Central memory CD8-positive, alpha-beta T cell (primary cell): ENCODE results near the gene PP2D1.
"Not testable (repeated sequence)": the region's sequence is repeated elsewhere in the genome, so short reads cannot be mapped to it uniquely, and the experiment has no call there.

Experiments
- ATAC-seq: fragments of 150-1000 bp; cut with Tn5 transposase; replicated peaks from 2 replicates; pipeline ENCODE4 v1.10.0; 2022; ENCODE audit warnings: mild to moderate bottlenecking, moderate FRiP score, moderate number of reproducible peaks; ENCODE audit not compliant: poor library complexity, severe bottlenecking; ENCODE audit errors: extremely low read depth
- DNase-seq, 2 donors: peaks; one replicate each; pipeline ENCODE4 v3.0.0; 2021; ENCODE audit warnings: low spot score in 2 of 2
- H3K27ac Mint-ChIP-seq: one replicate; pipeline ENCODE4 v1.8.0; 2022; ENCODE audit warnings: low read depth, mild to moderate bottlenecking, moderate library complexity, mixed read lengths
- H3K27me3 Mint-ChIP-seq: one replicate; pipeline ENCODE4 v1.8.0; 2022; ENCODE audit warnings: mixed read lengths
- H3K36me3 Mint-ChIP-seq: one replicate; pipeline ENCODE4 v1.8.0; 2022; ENCODE audit warnings: mild to moderate bottlenecking, moderate library complexity, mixed read lengths; ENCODE audit not compliant: insufficient read depth
- H3K4me1 Mint-ChIP-seq: one replicate; pipeline ENCODE4 v1.8.0; 2022; ENCODE audit warnings: mixed read lengths
- H3K4me3 Mint-ChIP-seq: one replicate; pipeline ENCODE4 v1.8.0; 2022; ENCODE audit warnings: mild to moderate bottlenecking, moderate library complexity, mixed read lengths
- H3K9me3 Mint-ChIP-seq: one replicate; pipeline ENCODE4 v1.8.0; 2022; ENCODE audit warnings: mixed read lengths

Gene PP2D1

DNA sequence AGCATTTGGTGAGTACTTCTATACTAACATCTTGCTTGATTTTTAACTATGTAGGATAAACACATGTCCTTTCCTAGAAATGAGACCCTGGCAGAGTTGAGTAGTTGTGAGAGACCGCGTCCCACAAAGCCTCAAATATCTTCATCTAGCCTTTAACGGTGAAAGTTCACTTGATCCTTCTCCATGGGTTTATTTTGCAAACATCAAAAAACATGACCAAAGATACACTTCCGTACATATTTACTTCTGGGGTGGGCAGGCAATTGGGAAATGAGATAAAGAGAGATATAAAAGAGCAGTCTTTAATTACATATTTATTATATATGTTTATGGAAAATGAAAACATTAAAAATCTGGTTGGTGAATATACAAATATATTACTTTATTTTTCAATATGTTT, 23.0 kb upstream of the PP2D1 start:
- Mint-ChIP-seq H3K27me3 (no peaks in the 10 kb centered on the region), H3K27ac (no peak overlapping the region), H3K9me3 (no peaks in the 10 kb centered on the region), H3K36me3 (peaks cover 5% of the 10 kb centered on the region), H3K4me3 (no peak overlapping the region), H3K4me1 (peaks cover 6% of the 10 kb centered on the region)
- ATAC-seq (no peak), DNase-seq (no peak)

GRCh38 chr3:20031939-20032338, 19.9 kb upstream of the PP2D1 start:
- not testable (repeated sequence) for H3K9me3 Mint-ChIP-seq, H3K27me3 Mint-ChIP-seq, H3K27ac Mint-ChIP-seq, H3K4me3 Mint-ChIP-seq, H3K4me1 Mint-ChIP-seq, ATAC-seq, DNase-seq, H3K36me3 Mint-ChIP-seq

- no peaks in the 10 kb centered on the region for H3K27me3 Mint-ChIP-seq
- ATAC-seq (no peak), DNase-seq (no peak)
- peaks cover 5% of the 10 kb centered on the region for H3K4me1 Mint-ChIP-seq
- H3K27ac Mint-ChIP-seq, result no peak overlapping the region
- H3K9me3 Mint-ChIP-seq, result no peaks in the 10 kb centered on the region
- H3K4me3 Mint-ChIP-seq, result no peak overlapping the region
- H3K36me3 Mint-ChIP-seq, result no peaks in the 10 kb centered on the region
Observed at GRCh38 chr3:20028905-20029331, 16.9 kb upstream of the PP2D1 start.

DNA sequence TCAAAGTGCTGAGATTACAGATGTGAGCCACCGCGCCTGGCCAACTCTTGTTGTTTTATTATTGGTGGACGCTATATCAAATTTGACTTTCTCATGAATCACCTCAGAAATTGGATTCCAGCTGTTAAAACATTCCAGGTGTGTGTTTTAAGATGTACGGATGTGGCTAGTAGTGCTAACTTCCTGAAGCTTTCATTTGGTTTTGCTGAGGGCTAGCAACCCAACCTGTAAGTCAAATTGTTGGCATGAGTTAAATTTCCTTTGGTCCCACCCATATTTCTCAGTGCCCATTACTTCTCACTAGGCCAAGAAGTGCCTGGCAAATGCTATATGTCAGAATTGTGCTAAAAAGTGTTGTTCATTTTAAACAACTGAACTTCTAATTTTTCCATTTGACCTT, 15.1 kb upstream of the PP2D1 start:
- Mint-ChIP-seq H3K4me1 (peaks cover 8% of the 10 kb centered on the region), H3K4me3 (no peak overlapping the region), H3K27me3 (no peaks in the 10 kb centered on the region), H3K36me3 (no peaks in the 10 kb centered on the region), H3K27ac (no peak overlapping the region), H3K9me3 (no peaks in the 10 kb centered on the region)
- ATAC-seq (no peak), DNase-seq (no peak)

DNA sequence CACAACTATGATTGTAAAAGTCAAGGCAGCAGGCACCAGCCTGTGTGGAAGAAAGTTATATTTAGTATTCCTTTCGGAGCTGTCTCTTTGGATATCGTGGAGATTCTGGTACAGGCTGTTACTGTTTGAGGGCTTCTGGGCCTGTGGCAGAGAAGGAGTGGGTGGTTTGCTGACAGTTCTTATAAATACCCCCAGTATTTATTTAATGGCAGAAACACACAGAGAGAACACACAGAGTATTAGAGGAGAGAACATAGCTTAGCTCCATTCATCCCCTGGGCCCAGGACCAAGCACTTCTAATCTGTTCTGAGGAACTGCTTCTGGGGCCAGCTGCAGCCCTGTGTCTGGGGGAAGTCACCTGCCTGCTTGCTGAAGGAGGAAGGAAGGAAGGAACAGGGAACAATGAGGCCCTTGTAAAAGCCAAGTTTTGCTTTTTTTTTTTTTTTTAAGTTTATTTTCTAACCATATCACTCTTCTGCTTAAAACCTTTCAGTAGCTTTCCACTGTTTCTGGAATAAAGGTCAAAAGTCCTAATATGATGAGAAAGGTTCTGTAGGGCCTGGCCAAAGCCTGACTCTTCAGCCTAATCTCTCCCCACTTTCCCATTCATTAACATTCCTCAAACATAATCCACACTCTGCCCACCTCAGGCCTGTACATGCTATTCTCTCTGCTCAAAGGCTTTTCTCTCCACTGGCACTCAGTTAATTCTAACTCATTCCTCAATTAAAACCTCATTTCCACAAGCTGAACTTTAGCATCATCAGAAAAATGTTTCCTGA, 11.8 kb upstream of the PP2D1 start:
- DNase-seq, result no peak
- no peak overlapping the region for H3K27ac Mint-ChIP-seq

DNA sequence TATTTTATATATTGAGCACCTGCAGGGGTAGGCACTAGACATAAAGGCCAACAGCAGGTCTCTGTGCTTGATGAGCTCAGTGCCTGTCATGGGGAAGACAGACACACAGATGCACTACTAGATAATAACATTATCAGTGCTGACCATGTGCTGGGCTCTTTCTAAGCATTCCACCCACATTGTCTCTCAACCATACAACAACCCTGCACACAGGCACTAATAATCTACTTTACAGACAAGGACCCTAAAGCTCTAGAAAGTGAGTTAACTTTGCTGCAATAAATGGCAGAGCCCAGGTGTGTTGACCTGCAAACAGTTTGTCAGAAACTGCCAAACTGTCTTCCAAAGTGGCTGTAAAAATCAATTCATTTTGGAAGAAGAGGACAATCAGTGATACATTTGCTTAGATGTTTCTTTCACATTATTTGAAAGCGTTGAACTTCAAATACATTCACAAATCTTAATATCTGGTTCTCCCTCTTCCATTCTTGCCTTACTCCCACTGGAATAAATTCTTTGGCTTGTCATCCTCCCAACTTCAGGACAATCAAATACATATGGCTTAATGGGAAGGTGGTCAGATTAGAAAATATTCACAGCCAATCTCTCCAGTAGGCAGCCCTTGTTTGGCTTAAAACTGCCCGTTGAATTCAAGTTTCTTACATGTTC, 11.0 kb upstream of the PP2D1 start:
- H3K27ac Mint-ChIP-seq, result no peak overlapping the region
- DNase-seq (no peak), ATAC-seq (no peak)
- no peaks in the 10 kb centered on the region for H3K27me3 Mint-ChIP-seq
- H3K36me3 Mint-ChIP-seq, result no peaks in the 10 kb centered on the region
- H3K4me1 Mint-ChIP-seq, result peaks cover 8% of the 10 kb centered on the region
- no peak overlapping the region for H3K4me3 Mint-ChIP-seq
- no peaks in the 10 kb centered on the region for H3K9me3 Mint-ChIP-seq

More for the DNA sequence above, 11.8 kb upstream of the PP2D1 start:
- Mint-ChIP-seq H3K4me1 (peaks cover 8% of the 10 kb centered on the region), H3K4me3 (no peak overlapping the region), H3K9me3 (no peaks in the 10 kb centered on the region), H3K36me3 (no peaks in the 10 kb centered on the region), H3K27me3 (no peaks in the 10 kb centered on the region)
- no peak for ATAC-seq

- not testable (repeated sequence) for H3K36me3 Mint-ChIP-seq, H3K4me1 Mint-ChIP-seq, H3K27ac Mint-ChIP-seq, H3K27me3 Mint-ChIP-seq, H3K4me3 Mint-ChIP-seq, DNase-seq, H3K9me3 Mint-ChIP-seq, ATAC-seq
Observed at GRCh38 chr3:20016076-20016475, 4.0 kb upstream of the PP2D1 start.

DNA sequence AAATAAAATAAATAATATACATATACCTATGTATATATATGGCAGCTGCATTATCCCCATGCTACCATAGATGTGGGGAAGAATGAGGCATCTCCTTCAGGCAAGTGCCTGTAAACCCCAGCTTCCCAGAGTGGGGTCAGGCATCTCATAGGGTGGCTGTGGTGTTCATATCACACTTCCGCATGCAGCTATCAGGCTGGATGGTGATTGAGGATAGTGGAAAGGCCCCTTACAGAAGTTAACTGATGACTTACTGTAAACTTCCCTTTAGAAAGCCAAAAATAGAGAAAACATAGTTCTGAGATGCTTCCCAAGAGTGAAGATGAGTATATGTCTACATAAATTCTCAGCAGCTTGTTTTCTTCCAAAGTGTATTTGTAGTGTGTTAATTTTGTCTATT, 3.5 kb upstream of the PP2D1 start:
- Mint-ChIP-seq H3K27ac (no peak overlapping the region), H3K36me3 (no peaks in the 10 kb centered on the region), H3K27me3 (no peaks in the 10 kb centered on the region), H3K4me3 (no peak overlapping the region), H3K4me1 (no peaks in the 10 kb centered on the region), H3K9me3 (no peaks in the 10 kb centered on the region)
- ATAC-seq, result no peak
- DNase-seq, result no peak

GRCh38 chr3:20013396-20013795, 1.3 kb upstream of the PP2D1 start:
- Mint-ChIP-seq H3K27me3 (no peaks in the 10 kb centered on the region), H3K9me3 (no peaks in the 10 kb centered on the region), H3K27ac (no peak overlapping the region), H3K36me3 (no peaks in the 10 kb centered on the region), H3K4me1 (no peaks in the 10 kb centered on the region), H3K4me3 (no peak overlapping the region)
- DNase-seq (no peak), ATAC-seq (no peak)

DNA sequence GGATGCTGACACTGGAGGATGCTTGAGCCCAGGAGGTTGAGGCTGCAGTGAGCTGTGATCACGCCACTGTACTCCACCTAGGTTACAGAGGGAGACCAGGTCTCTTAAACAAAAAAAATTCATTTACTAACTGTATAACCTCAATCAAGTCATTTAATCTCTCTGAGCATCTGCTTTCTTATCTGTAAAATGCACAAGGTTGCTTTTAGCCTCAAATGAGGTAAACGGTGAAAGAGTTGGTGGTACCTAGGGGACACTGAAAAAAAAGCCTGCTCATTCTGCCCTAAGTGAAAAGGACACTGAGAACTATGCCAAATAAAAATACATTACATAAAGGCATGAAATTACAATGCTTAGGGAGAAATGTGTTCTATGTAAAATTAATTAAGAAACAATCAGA, 3.4 kb downstream of the PP2D1 start:
- no peak overlapping the region for H3K27ac Mint-ChIP-seq
- ATAC-seq, result no peak
- H3K27me3 Mint-ChIP-seq, result no peaks in the 10 kb centered on the region
- no peak overlapping the region for H3K4me3 Mint-ChIP-seq
- no peaks in the 10 kb centered on the region for H3K36me3 Mint-ChIP-seq
- no peaks in the 10 kb centered on the region for H3K4me1 Mint-ChIP-seq
- no peaks in the 10 kb centered on the region for H3K9me3 Mint-ChIP-seq
- DNase-seq, result no peak

DNA sequence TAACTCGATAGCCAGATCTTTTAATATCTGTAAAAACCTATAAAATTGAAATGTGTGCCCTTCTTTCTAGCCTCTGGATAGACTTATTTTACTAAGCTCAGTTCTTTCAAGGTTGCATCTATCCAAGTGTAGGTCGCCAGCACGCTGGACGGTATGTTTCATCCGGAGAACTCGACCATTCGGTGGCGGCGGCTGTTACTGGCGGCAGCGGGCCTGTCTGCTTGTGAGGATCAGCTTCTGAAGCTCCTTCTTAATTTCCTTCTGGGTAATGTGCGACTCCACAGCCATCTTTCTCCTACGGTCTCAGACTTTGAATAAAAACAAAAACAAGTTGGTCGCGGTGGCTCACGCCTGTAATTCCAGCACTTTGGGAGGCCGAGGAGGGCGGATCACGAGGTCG, 4.1 kb downstream of the PP2D1 start:
- Mint-ChIP-seq H3K27ac (no peak overlapping the region), H3K27me3 (no peaks in the 10 kb centered on the region), H3K4me1 (no peaks in the 10 kb centered on the region), H3K9me3 (no peaks in the 10 kb centered on the region), H3K36me3 (no peaks in the 10 kb centered on the region), H3K4me3 (no peak overlapping the region)
- no peak for ATAC-seq
- DNase-seq, result no peak

- Mint-ChIP-seq H3K36me3 (no peaks in the 10 kb centered on the region), H3K27ac (no peak overlapping the region), H3K9me3 (no peaks in the 10 kb centered on the region), H3K4me3 (no peak overlapping the region), H3K4me1 (no peaks in the 10 kb centered on the region), H3K27me3 (no peaks in the 10 kb centered on the region)
- DNase-seq (no peak), ATAC-seq (no peak)
Observed at GRCh38 chr3:20001932-20002331, 10.1 kb downstream of the PP2D1 start.

GRCh38 chr3:19997502-19997901, 14.6 kb downstream of the PP2D1 start:
- Mint-ChIP-seq H3K9me3 (no peaks in the 10 kb centered on the region), H3K4me3 (no peak overlapping the region), H3K27ac (no peak overlapping the region), H3K27me3 (no peaks in the 10 kb centered on the region), H3K36me3 (no peaks in the 10 kb centered on the region), H3K4me1 (no peaks in the 10 kb centered on the region)
- no peak for ATAC-seq
- no peak for DNase-seq
